Fibroblast of lung (primary cell): ENCODE results near the gene CXCR4.

Source experiments
- EZH2 ChIP-seq: IDR thresholded peaks from 2 replicates; pipeline ENCODE4 v1.5.1; 2012; ENCODE audit warnings: low read length, control low read depth, mild to moderate bottlenecking; ENCODE audit errors: missing control alignments
- TF ChIP-seq, protein P1 (sequence below), 2 donors: IDR thresholded peaks in 1 of 2; conservative IDR thresholded peaks in 1 of 2; 1 replicate in 1 of 2; 2 replicates in 1 of 2; pipeline ENCODE4 v1.5.1; 2011 to 2012; ENCODE audit warnings: low read length in 2 of 2, control low read depth in 1 of 2, inconsistent platforms in 1 of 2, low read depth in 1 of 2, mild to moderate bottlenecking in 1 of 2

DNA sequence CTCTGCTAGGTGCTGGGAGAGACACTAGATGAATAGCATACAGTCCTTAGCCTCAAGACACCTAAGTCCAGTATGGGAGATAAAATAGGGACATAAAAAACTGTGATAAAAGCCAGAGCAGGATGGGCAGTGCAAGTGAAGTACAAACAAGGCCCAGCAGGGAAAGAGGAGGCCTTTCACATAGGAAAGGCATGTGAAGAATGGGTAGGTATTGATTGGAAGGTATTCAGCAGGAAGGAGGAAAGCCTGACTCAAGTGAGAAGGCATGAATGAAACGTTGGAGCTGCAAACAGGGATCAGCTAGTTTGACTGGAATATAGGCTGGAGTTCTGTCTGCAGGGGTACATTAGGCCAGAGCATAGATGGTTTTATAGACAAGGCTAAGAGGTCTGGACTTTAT is 11.0 kb upstream of the CXCR4 start:
- TF ChIP-seq, protein P1, sequence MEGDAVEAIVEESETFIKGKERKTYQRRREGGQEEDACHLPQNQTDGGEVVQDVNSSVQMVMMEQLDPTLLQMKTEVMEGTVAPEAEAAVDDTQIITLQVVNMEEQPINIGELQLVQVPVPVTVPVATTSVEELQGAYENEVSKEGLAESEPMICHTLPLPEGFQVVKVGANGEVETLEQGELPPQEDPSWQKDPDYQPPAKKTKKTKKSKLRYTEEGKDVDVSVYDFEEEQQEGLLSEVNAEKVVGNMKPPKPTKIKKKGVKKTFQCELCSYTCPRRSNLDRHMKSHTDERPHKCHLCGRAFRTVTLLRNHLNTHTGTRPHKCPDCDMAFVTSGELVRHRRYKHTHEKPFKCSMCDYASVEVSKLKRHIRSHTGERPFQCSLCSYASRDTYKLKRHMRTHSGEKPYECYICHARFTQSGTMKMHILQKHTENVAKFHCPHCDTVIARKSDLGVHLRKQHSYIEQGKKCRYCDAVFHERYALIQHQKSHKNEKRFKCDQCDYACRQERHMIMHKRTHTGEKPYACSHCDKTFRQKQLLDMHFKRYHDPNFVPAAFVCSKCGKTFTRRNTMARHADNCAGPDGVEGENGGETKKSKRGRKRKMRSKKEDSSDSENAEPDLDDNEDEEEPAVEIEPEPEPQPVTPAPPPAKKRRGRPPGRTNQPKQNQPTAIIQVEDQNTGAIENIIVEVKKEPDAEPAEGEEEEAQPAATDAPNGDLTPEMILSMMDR (conservative IDR thresholded peaks at IDR 0.05 in 1 of 2, IDR thresholded peaks at IDR 0.05 in 1 of 2; ENCODE audit: low read depth in 1 of 2, low read length in 2 of 2) = no peak
- TF ChIP-seq EZH2 = no peak
